ENCODE results near the gene BSND. TPM values are rescaled to one million over a fixed set of nuclear protein-coding genes. Genes with fewer than 3 reads are reported as not detected.

Gene BSND
- total RNA-seq, 1 experiment from 2014 or later = 0.17 TPM

DNA sequence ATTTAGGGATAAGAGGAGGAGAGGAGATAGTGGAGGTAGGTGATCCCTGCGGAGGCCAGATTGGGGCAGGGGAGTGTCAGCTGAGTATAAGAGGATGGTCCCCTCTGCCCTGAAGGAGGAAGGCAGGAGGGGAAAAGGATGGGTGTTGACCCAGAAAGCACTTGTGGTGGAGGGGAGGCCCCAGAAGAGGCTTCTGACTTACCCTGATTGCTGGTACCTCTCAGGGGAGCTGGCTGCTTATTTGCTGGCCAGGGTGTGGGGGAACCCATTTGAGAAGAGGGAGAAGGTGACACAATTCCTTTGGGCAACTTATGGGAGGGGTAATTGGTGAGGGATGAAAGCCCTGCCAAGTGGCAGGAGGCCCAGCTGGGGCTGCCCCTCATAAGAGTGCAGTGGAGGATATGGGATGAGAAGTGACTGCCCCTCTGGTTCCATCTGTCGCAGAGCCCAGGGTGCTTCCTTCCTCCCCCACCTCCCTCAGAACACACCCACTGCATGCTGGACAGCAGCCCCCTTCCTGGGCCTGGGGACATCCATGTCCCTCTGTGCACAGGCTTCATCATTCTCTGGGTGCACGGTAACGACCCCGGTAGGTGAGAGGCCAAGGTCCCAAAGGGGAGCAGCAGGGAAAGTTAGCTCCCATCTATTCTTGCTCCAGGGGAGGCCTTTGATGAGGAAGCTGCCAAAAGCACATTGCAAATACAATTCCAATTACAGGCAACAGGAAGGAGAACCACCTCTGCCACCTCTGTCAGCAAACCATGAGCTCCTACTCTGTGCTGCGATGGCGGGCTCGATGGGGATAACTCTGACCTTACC, 39.2 kb downstream of the BSND start:
- H3K27ac ChIP-seq (ENCODE audit: insufficient read length, low read depth, low read length) = no peak overlapping the region
- Mint-ChIP-seq H3K4me1 (peaks cover 38 to 49% of the 10 kb centered on the region in 2 experiments), H3K27me3 (ENCODE audit: low read depth) (peaks cover 49% of the 10 kb centered on the region), H3K27ac (no peak overlapping the region; a peak in 1 of 7 replicates), H3K36me3 (ENCODE audit: insufficient read depth in 1 of 3, low read depth in 3 of 3) (peaks cover 2 to 14% (median 7%) of the 10 kb centered on the region in 3 experiments; a peak in 5 of 7 replicates), H3K4me3 (peak overlapping the region in 1 of 2 experiments; percentile 53; a peak in 2 of 5 replicates), H3K9me3 (no peaks in the 10 kb centered on the region; a peak in 2 of 5 replicates)
- TF ChIP-seq CTCF (conservative IDR thresholded peaks at IDR 0.05) = no peak
- H3K4ac ChIP-seq (ENCODE audit: low read depth, low read length) = no peak overlapping the region
- H4K20me1 ChIP-seq (ENCODE audit: control insufficient read depth, insufficient read depth, insufficient read length) = no peaks in the 10 kb centered on the region
- H4K5ac ChIP-seq (ENCODE audit: insufficient read length, low read depth, low read length) = no peak overlapping the region
- H2AK5ac ChIP-seq (ENCODE audit: insufficient read length, low read length) = no peak overlapping the region
- no peak overlapping the region for H2AFZ ChIP-seq (ENCODE audit: low read length)
- no peak overlapping the region for H3T11ph ChIP-seq (ENCODE audit: low read length)
- no peaks in the 10 kb centered on the region for H3K9me3 ChIP-seq (ENCODE audit: control insufficient read depth, low read depth, low read length)
- no peak overlapping the region for H4K91ac ChIP-seq (ENCODE audit: insufficient read length, low read depth, low read length)
- H3K23me2 ChIP-seq (ENCODE audit: insufficient read length, low read depth, low read length, poor library complexity, severe bottlenecking) = peaks cover 21% of the 10 kb centered on the region
- peaks cover 9% of the 10 kb centered on the region; the same call in 1 of the 2 replicates for H3K4me1 ChIP-seq (ENCODE audit: insufficient read depth, low read length)
- H3K14ac ChIP-seq (ENCODE audit: insufficient read depth, low read length) = no peak overlapping the region
- no peak for DNase-seq
- H2BK5ac ChIP-seq (ENCODE audit: insufficient read length, low read length) = no peak overlapping the region
- no peak overlapping the region for H4K8ac ChIP-seq (replicated peaks; ENCODE audit: insufficient read length, low read depth, low read length)
- no peak overlapping the region for H3K4me2 ChIP-seq (ENCODE audit: insufficient read depth, insufficient read length, low read length)
- no peak overlapping the region for H3K23ac ChIP-seq (ENCODE audit: insufficient read length, low read depth, low read length)
- no peak overlapping the region for H2BK120ac ChIP-seq (ENCODE audit: low read depth, low read length, poor library complexity, severe bottlenecking)
- no CpG with 5 or more reads among the region's 8 CpGs for WGBS (ENCODE audit: extremely low coverage, insufficient read length, low lambda C conversion rate)
- H2BK20ac ChIP-seq (ENCODE audit: low read depth, low read length, poor library complexity, severe bottlenecking) = no peak overlapping the region
- peaks cover 12% of the 10 kb centered on the region; the same call in 1 of the 2 replicates for H3K79me2 ChIP-seq (ENCODE audit: insufficient read depth, low read length)
- H2BK12ac ChIP-seq (ENCODE audit: insufficient read length, low read depth, low read length) = no peak overlapping the region
- H3K56ac ChIP-seq (ENCODE audit: insufficient read length, low read depth, low read length) = no peak overlapping the region
- H3K27me3 ChIP-seq (ENCODE audit: insufficient read depth, low read length) = peaks cover 11% of the 10 kb centered on the region; the same call in 1 of the 2 replicates
- H3K79me1 ChIP-seq (ENCODE audit: insufficient read depth, low read depth, low read length, poor library complexity, severe bottlenecking) = no peaks in the 10 kb centered on the region
- H2BK15ac ChIP-seq (ENCODE audit: low read depth, low read length) = no peak overlapping the region
- no peak overlapping the region for H3K9ac ChIP-seq (ENCODE audit: extremely low read depth, insufficient read length, low read length)
- no peak overlapping the region for H3K18ac ChIP-seq (ENCODE audit: insufficient read length, low read depth, low read length)
